Mesendoderm (in vitro differentiated cells): ENCODE data around the gene MTURN.

Experiments used
- DNase-seq: peaks from one replicate; pipeline ENCODE4 v3.0.0; 2013
- H2AK5ac ChIP-seq: 2 replicates; pipeline ENCODE4 v1.6.1; 2013; ENCODE audit warnings: low read length, inconsistent platforms
- H2BK120ac ChIP-seq: 2 replicates; pipeline ENCODE4 v1.6.1; 2013; ENCODE audit warnings: low read depth, mild to moderate bottlenecking, low read length, moderate library complexity, mixed read lengths
- H2BK15ac ChIP-seq: replicated peaks from 2 replicates; pipeline ENCODE4 v1.6.1; 2013; ENCODE audit warnings: low read depth, mild to moderate bottlenecking, moderate library complexity
- H2BK5ac ChIP-seq: 2 replicates; pipeline ENCODE4 v1.6.1; 2013; ENCODE audit warnings: low read length, inconsistent platforms
- H3K18ac ChIP-seq: 2 replicates; pipeline ENCODE4 v1.6.1; 2013; ENCODE audit warnings: mild to moderate bottlenecking, low read length, mixed read lengths
- H3K23ac ChIP-seq: one replicate; pipeline ENCODE4 v1.6.1; 2013; ENCODE audit warnings: low read length
- H3K27ac ChIP-seq: 2 replicates; pipeline ENCODE4 v1.5.1; 2013; ENCODE audit warnings: low read depth, mild to moderate bottlenecking, inconsistent platforms, low read length, moderate library complexity
- H3K27me3 ChIP-seq: 2 replicates; pipeline ENCODE4 v1.6.1; 2013; ENCODE audit warnings: low read length, control low read depth, mild to moderate bottlenecking, inconsistent platforms; ENCODE audit not compliant: insufficient read depth, poor library complexity
- H3K36me3 ChIP-seq: 2 replicates; pipeline ENCODE4 v1.6.1; 2013; ENCODE audit warnings: low read length, inconsistent platforms; ENCODE audit not compliant: control insufficient read depth, insufficient read depth
- H3K4ac ChIP-seq: one replicate; pipeline ENCODE4 v1.6.1; 2013; ENCODE audit warnings: low read depth, mild to moderate bottlenecking, low read length, moderate library complexity
- H3K4me1 ChIP-seq: 2 replicates; pipeline ENCODE4 v1.6.1; 2013; ENCODE audit warnings: low read depth, low read length, inconsistent platforms; ENCODE audit not compliant: control insufficient read depth
- H3K4me2 ChIP-seq: 2 replicates; pipeline ENCODE4 v1.6.1; 2013; ENCODE audit warnings: low read length
- H3K4me3 ChIP-seq: 2 replicates; pipeline ENCODE4 v1.5.1; 2013; ENCODE audit warnings: mild to moderate bottlenecking, low read length
- H3K56ac ChIP-seq: one replicate; pipeline ENCODE4 v1.6.1; 2013; ENCODE audit warnings: low read length
- H3K79me1 ChIP-seq: 2 replicates; pipeline ENCODE4 v1.6.1; 2013; ENCODE audit warnings: low read length, inconsistent platforms
- H3K79me2 ChIP-seq: 2 replicates; pipeline ENCODE4 v1.6.1; 2013; ENCODE audit warnings: mild to moderate bottlenecking, low read length; ENCODE audit not compliant: control insufficient read depth, insufficient read depth
- H3K9ac ChIP-seq: 2 replicates; pipeline ENCODE4 v1.6.1; 2013; ENCODE audit warnings: low read length, inconsistent platforms
- H4K5ac ChIP-seq: one replicate; pipeline ENCODE4 v1.6.1; 2013; ENCODE audit warnings: low read length
- H4K8ac ChIP-seq: one replicate; pipeline ENCODE4 v1.6.1; 2013; ENCODE audit warnings: low read depth, mild to moderate bottlenecking, control low read depth, low read length, moderate library complexity
- WGBS: extraction: QIAGEN DNeasy Blood & Tissue Kit; methylation state at CpG from one replicate; pipeline ENCODE4 v1.1.7; 2013; ENCODE audit warnings: low lambda C conversion rate, missing lambda C conversion rate; ENCODE audit not compliant: insufficient coverage; ENCODE audit errors: extremely low coverage; 5-methylcytosine and 5-hydroxymethylcytosine counted together

MTURN gene

GRCh38 chr7:30149640-30150272 lies 15.0 kb downstream of the MTURN start:
- Histone ChIP-seq H3K56ac (no peak overlapping the region), H3K27ac (no peak overlapping the region), H3K36me3 (no peaks in the 10 kb centered on the region), H3K23ac (no peak overlapping the region), H2AK5ac (no peak overlapping the region), H2BK15ac (no peak overlapping the region), H4K5ac (no peak overlapping the region), H3K4me2 (no peak overlapping the region), H2BK120ac (no peak overlapping the region), H3K79me1 (no peaks in the 10 kb centered on the region), H3K4me3 (no peak overlapping the region), H3K9ac (no peak overlapping the region), H3K4ac (no peak overlapping the region), H4K8ac (no peak overlapping the region), H3K18ac (no peak overlapping the region), H3K79me2 (no peaks in the 10 kb centered on the region), H3K27me3 (no peaks in the 10 kb centered on the region), H2BK5ac (no peak overlapping the region), H3K4me1 (no peaks in the 10 kb centered on the region)
- WGBS = no CpG with 5 or more reads among the region's 7 CpGs
- no peak for DNase-seq

- H3K36me3 ChIP-seq = no peaks in the 10 kb centered on the region
- no CpG with 5 or more reads among the region's 7 CpGs for WGBS
- no peak overlapping the region for H2BK15ac ChIP-seq
- no peak overlapping the region for H3K27ac ChIP-seq
- no peak overlapping the region for H3K56ac ChIP-seq
- H3K79me2 ChIP-seq = no peaks in the 10 kb centered on the region
- H4K5ac ChIP-seq = no peak overlapping the region
- H3K79me1 ChIP-seq = no peaks in the 10 kb centered on the region
- DNase-seq = no peak
- H4K8ac ChIP-seq = no peak overlapping the region
- no peak overlapping the region for H3K23ac ChIP-seq
- no peaks in the 10 kb centered on the region for H3K4me1 ChIP-seq
- no peak overlapping the region for H3K4me3 ChIP-seq
- H3K9ac ChIP-seq = no peak overlapping the region
- no peaks in the 10 kb centered on the region for H3K27me3 ChIP-seq
- no peak overlapping the region for H3K4ac ChIP-seq
- no peak overlapping the region for H2BK120ac ChIP-seq
- no peak overlapping the region for H3K4me2 ChIP-seq
- H3K18ac ChIP-seq = no peak overlapping the region
- no peak overlapping the region for H2AK5ac ChIP-seq
- H2BK5ac ChIP-seq = no peak overlapping the region
Measured at GRCh38 chr7:30150711-30151110, 15.9 kb downstream of the MTURN start.

DNA sequence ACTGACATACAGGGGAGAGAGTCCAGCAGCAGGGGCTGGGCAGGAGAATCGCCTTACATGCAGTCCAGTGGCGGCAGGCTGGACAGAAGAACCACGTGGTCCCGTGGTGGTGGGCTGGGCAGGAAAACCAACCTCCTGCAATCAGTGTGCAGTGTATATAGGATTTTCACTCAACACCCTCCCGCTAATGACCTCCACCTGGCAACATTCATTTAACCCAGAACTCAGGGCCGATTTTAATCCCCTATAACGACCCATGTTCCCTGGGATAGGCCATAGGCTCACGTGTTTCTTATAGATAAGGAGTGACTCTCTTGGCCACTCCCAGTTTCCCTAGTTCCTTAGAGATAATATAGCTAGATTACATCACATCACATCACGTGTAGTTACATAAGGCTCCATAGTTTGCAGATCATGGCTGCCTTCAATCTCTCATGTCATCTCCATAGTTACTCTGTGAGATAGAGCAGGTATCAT lies 19.4 kb downstream of the MTURN start:
- H4K5ac ChIP-seq = no peak overlapping the region

DNA sequence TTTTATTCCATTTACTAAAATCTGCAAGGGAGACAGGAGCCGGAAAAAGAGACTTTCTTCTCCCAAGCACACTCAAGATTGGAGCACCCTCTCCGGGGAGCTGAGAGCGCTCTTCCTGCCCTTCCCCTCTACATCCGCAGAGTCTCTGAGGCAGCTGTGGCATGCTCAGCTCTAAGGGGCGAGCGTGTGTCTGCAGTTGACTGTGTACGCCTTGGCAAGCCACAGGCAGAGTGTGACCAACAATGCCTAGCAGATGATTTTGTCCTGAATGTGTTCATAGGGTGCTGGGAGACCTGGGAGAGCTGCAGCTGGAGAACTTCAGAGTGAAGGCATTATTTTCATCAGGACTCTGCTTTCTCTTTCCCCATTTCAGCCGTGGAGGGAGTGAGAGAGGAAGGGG lies 20.7 kb downstream of the MTURN start:
- no peaks in the 10 kb centered on the region for H3K79me2 ChIP-seq
- H3K36me3 ChIP-seq = no peaks in the 10 kb centered on the region
- no peak overlapping the region for H2BK120ac ChIP-seq
- no peak for DNase-seq
- H3K18ac ChIP-seq = no peak overlapping the region
- H4K8ac ChIP-seq = no peak overlapping the region
- no peak overlapping the region for H3K4me3 ChIP-seq
- H3K27me3 ChIP-seq = no peaks in the 10 kb centered on the region
- no peak overlapping the region for H3K27ac ChIP-seq
- no peak overlapping the region for H3K4ac ChIP-seq
- no peaks in the 10 kb centered on the region for H3K4me1 ChIP-seq
- no peak overlapping the region for H2AK5ac ChIP-seq
- H4K5ac ChIP-seq = no peak overlapping the region
- WGBS = no CpG with 5 or more reads among the region's 8 CpGs
- no peak overlapping the region for H3K9ac ChIP-seq
- no peak overlapping the region for H2BK15ac ChIP-seq
- H3K79me1 ChIP-seq = no peaks in the 10 kb centered on the region
- no peak overlapping the region for H3K23ac ChIP-seq
- H2BK5ac ChIP-seq = no peak overlapping the region
- H3K4me2 ChIP-seq = no peak overlapping the region
- no peak overlapping the region for H3K56ac ChIP-seq

More for the DNA sequence above, 19.4 kb downstream of the MTURN start:
- H3K79me2 ChIP-seq = no peaks in the 10 kb centered on the region
- no peak overlapping the region for H3K18ac ChIP-seq
- no peak overlapping the region for H3K27ac ChIP-seq
- no peak overlapping the region for H3K56ac ChIP-seq
- H3K4me2 ChIP-seq = no peak overlapping the region
- H4K8ac ChIP-seq = no peak overlapping the region
- H2BK5ac ChIP-seq = no peak overlapping the region
- no CpG with 5 or more reads among the region's 9 CpGs for WGBS
- no peak overlapping the region for H3K4ac ChIP-seq
- H2AK5ac ChIP-seq = no peak overlapping the region
- H3K79me1 ChIP-seq = no peaks in the 10 kb centered on the region
- H2BK15ac ChIP-seq = no peak overlapping the region
- H2BK120ac ChIP-seq = no peak overlapping the region
- no peaks in the 10 kb centered on the region for H3K4me1 ChIP-seq
- H3K4me3 ChIP-seq = no peak overlapping the region
- H3K23ac ChIP-seq = no peak overlapping the region
- DNase-seq = no peak
- no peaks in the 10 kb centered on the region for H3K36me3 ChIP-seq
- no peak overlapping the region for H3K9ac ChIP-seq
- no peaks in the 10 kb centered on the region for H3K27me3 ChIP-seq

DNA sequence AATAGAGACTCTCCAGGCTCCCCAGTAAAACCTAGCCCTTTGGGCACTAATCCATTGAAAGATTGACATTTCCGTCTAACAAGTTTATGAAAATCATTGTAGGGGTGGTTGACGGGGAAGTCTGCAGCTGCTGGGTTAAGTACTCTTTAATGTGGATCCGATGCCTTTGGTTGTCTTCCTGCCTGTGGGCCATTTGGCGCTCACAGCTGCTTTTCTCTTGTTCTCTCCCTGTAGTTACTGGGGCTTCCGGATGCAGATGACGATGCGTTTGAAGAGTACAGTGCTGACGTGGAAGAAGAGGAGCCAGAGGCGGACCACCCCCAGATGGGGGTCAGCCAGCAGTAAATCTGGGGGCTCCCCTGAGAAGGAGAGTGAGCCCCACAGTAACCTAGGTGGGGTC lies 22.4 kb downstream of the MTURN start:
- H3K79me1 ChIP-seq = no peaks in the 10 kb centered on the region
- H4K8ac ChIP-seq = no peak overlapping the region
- H3K79me2 ChIP-seq = no peaks in the 10 kb centered on the region
- H3K36me3 ChIP-seq = no peaks in the 10 kb centered on the region
- no peak overlapping the region for H3K4me3 ChIP-seq
- no peaks in the 10 kb centered on the region for H3K4me1 ChIP-seq
- H3K4me2 ChIP-seq = no peak overlapping the region
- no peak overlapping the region for H3K56ac ChIP-seq
- H3K4ac ChIP-seq = no peak overlapping the region
- H2BK120ac ChIP-seq = no peak overlapping the region
- H3K27ac ChIP-seq = no peak overlapping the region
- no peak overlapping the region for H3K23ac ChIP-seq
- H4K5ac ChIP-seq = no peak overlapping the region
- no peak overlapping the region for H2BK15ac ChIP-seq
- H2BK5ac ChIP-seq = no peak overlapping the region
- no peak for DNase-seq
- H3K27me3 ChIP-seq = no peaks in the 10 kb centered on the region
- WGBS = no CpG with 5 or more reads among the region's 9 CpGs
- H3K9ac ChIP-seq = no peak overlapping the region
- no peak overlapping the region for H2AK5ac ChIP-seq
- H3K18ac ChIP-seq = no peak overlapping the region

DNA sequence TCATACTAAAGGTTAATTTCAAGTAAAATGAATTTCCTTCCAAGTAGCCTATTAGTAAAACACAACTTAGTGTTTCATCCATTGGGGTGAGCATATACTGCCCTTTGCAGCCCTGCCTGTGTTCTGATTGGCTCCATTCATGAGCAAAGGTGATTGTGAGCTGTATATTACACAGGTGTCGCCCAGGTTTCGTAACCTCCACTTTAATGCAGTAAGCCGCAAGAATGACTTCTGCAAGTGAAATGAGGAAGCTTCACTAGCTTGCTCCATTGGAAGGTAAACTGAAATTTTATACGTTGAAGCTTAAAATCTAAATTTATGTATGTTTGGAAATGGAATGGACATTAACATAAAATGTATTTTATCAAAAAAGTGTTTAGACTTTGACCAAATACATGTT lies 24.4 kb downstream of the MTURN start:
- H3K27me3 ChIP-seq = no peaks in the 10 kb centered on the region
- H3K18ac ChIP-seq = no peak overlapping the region
- H3K4me1 ChIP-seq = no peaks in the 10 kb centered on the region
- H3K23ac ChIP-seq = no peak overlapping the region
- no peak overlapping the region for H4K5ac ChIP-seq
- H3K79me1 ChIP-seq = no peaks in the 10 kb centered on the region
- no CpG with 5 or more reads among the region's 4 CpGs for WGBS
- no peak overlapping the region for H2AK5ac ChIP-seq
- H2BK120ac ChIP-seq = no peak overlapping the region
- H3K79me2 ChIP-seq = no peaks in the 10 kb centered on the region
- H3K4me3 ChIP-seq = no peak overlapping the region
- H3K36me3 ChIP-seq = no peaks in the 10 kb centered on the region
- no peak overlapping the region for H3K4me2 ChIP-seq
- no peak overlapping the region for H3K27ac ChIP-seq
- H3K9ac ChIP-seq = no peak overlapping the region
- no peak overlapping the region for H2BK15ac ChIP-seq
- no peak for DNase-seq
- H3K4ac ChIP-seq = no peak overlapping the region
- H2BK5ac ChIP-seq = no peak overlapping the region
- no peak overlapping the region for H4K8ac ChIP-seq
- no peak overlapping the region for H3K56ac ChIP-seq
